GM12878 (cell line): ENCODE data around the gene ZNF467. TPM values are rescaled to one million over a fixed set of nuclear protein-coding genes. Genes with fewer than 3 reads are reported as not detected.

Experiments used
- EP300 ChIP-seq, 2 experiments: fragments of 150-350 bp in 1 of 2; IDR thresholded peaks; 2 replicates each; pipeline ENCODE4 v1.6.1; 2011 to 2012; ENCODE audit warnings: low read depth in 2 of 2, low read length in 2 of 2, borderline replicate concordance in 1 of 2, improper control_type of control experiment in 1 of 2, inconsistent platforms in 1 of 2; ENCODE audit not compliant: control insufficient read depth in 1 of 2
- HDAC2 ChIP-seq: fragments of 200-600 bp; sonication (generic); IDR thresholded peaks from 2 replicates; pipeline ENCODE4 v1.6.1; 2017
- LARP7 ChIP-seq: fragments of 450-650 bp; IDR thresholded peaks from 2 replicates; pipeline ENCODE4 v1.6.1; 2017; ENCODE audit warnings: mild to moderate bottlenecking
- MTA3 ChIP-seq: IDR thresholded peaks from 2 replicates; pipeline ENCODE4 v1.6.1; 2012; ENCODE audit warnings: low read length, inconsistent platforms, borderline replicate concordance
- polyA plus RNA-seq, 11 experiments: library from polyadenylated mRNA; depleted of rRNA in 4 of 11; unstranded in 6 of 11; stranded (reverse) in 5 of 11; fragments of >200 nt; fragmentation: Nextera tagmentation in 4 of 11; fragmentation: Illumina TruSeq in 1 of 11; extraction: Ambion mirVana in 4 of 11; extraction: Trizol in 1 of 11; gene quantifications; 1 replicate in 1 of 11; 2 replicates in 10 of 11; pipeline versions ENCODE4 v1.2.1 to v1.2.3, GENCODE V29; 2011 to 2016; ENCODE audit warnings: inconsistent platforms in 2 of 11, missing spikeins in 2 of 11, low read depth in 1 of 11
- total RNA-seq, 4 experiments: library from RNA; depleted of rRNA in 3 of 4; stranded (reverse); fragments of >200 nt in 3 of 4; fragmentation: Illumina TruSeq in 1 of 4; extraction: Trizol in 1 of 4; gene quantifications; 2 replicates each; pipeline versions ENCODE4 v1.2.1 to v1.2.3, GENCODE V29; 2013 to 2021
- TF ChIP-seq, protein P1 (sequence below): IDR thresholded peaks from 2 replicates; pipeline ENCODE4 v1.6.1; 2012; ENCODE audit warnings: improper control_type of control experiment, low read depth, low read length; ENCODE audit not compliant: insufficient replicate concordance
- TF ChIP-seq, protein P2 (sequence below): fragments of 450-650 bp; IDR thresholded peaks from 2 replicates; pipeline ENCODE4 v1.6.1; 2016; ENCODE audit warnings: mild to moderate bottlenecking
- TF ChIP-seq, protein P3 (sequence below): fragments of 450-650 bp; IDR thresholded peaks from 2 replicates; pipeline ENCODE4 v1.6.1; 2017; ENCODE audit warnings: mild to moderate bottlenecking, low read depth, inconsistent platforms; ENCODE audit not compliant: poor library complexity, severe bottlenecking
- TF ChIP-seq, protein P4 (sequence below): fragments of 450-650 bp; IDR thresholded peaks from 2 replicates; pipeline ENCODE4 v1.6.1; 2014; ENCODE audit warnings: mild to moderate bottlenecking

The ZNF467 gene
- total and polyA plus RNA-seq, 10 of the 15 experiments (the other 5 are each of a cell fraction or from before 2014, with no cell fraction given): not detected

DNA sequence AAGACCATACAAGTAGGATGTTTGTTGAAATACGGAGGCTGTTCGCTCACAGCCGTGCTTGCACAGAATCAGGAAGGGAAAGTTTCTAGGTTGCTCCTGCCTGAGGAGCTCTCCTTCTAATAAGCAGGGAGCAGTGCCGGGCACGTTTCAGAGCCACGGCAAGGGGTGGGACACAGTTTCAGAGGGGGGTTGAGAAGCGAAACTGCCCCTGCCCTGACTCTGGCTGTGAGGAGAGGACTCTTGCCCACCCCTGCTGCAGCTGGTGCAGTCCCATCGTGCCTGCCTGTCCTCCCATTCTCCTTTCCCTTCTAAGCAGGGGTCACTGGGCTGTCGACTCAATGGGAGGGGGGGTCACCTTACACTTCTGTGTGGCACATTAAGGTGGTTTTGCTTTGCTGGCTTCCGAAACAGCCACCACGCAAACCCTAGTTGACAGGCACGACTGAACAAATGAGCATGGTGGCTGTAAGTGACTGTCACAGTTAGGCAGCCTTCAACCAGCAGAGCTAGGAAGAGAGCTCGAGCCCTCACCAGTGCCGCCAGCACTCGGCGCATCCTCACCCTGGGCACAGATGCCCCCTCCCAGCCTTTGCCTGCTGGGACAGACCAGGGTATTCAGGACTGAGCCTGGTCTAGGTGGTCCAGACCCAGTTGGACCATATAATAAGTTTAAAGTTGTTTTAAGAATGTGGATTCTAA is 37.5 kb downstream of the ZNF467 start (continued):
- TF ChIP-seq, protein P1, sequence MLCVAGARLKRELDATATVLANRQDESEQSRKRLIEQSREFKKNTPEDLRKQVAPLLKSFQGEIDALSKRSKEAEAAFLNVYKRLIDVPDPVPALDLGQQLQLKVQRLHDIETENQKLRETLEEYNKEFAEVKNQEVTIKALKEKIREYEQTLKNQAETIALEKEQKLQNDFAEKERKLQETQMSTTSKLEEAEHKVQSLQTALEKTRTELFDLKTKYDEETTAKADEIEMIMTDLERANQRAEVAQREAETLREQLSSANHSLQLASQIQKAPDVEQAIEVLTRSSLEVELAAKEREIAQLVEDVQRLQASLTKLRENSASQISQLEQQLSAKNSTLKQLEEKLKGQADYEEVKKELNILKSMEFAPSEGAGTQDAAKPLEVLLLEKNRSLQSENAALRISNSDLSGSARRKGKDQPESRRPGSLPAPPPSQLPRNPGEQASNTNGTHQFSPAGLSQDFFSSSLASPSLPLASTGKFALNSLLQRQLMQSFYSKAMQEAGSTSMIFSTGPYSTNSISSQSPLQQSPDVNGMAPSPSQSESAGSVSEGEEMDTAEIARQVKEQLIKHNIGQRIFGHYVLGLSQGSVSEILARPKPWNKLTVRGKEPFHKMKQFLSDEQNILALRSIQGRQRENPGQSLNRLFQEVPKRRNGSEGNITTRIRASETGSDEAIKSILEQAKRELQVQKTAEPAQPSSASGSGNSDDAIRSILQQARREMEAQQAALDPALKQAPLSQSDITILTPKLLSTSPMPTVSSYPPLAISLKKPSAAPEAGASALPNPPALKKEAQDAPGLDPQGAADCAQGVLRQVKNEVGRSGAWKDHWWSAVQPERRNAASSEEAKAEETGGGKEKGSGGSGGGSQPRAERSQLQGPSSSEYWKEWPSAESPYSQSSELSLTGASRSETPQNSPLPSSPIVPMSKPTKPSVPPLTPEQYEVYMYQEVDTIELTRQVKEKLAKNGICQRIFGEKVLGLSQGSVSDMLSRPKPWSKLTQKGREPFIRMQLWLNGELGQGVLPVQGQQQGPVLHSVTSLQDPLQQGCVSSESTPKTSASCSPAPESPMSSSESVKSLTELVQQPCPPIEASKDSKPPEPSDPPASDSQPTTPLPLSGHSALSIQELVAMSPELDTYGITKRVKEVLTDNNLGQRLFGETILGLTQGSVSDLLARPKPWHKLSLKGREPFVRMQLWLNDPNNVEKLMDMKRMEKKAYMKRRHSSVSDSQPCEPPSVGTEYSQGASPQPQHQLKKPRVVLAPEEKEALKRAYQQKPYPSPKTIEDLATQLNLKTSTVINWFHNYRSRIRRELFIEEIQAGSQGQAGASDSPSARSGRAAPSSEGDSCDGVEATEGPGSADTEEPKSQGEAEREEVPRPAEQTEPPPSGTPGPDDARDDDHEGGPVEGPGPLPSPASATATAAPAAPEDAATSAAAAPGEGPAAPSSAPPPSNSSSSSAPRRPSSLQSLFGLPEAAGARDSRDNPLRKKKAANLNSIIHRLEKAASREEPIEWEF: no peak
- TF ChIP-seq EP300 (IDR thresholded peaks at IDR 0.05; ENCODE audit: borderline replicate concordance in 1 of 2, control insufficient read depth in 1 of 2, low read depth in 2 of 2, low read length in 2 of 2) (no peak), MTA3 (no peak), HDAC2 (no peak), LARP7 (no peak)
- TF ChIP-seq, protein P2, sequence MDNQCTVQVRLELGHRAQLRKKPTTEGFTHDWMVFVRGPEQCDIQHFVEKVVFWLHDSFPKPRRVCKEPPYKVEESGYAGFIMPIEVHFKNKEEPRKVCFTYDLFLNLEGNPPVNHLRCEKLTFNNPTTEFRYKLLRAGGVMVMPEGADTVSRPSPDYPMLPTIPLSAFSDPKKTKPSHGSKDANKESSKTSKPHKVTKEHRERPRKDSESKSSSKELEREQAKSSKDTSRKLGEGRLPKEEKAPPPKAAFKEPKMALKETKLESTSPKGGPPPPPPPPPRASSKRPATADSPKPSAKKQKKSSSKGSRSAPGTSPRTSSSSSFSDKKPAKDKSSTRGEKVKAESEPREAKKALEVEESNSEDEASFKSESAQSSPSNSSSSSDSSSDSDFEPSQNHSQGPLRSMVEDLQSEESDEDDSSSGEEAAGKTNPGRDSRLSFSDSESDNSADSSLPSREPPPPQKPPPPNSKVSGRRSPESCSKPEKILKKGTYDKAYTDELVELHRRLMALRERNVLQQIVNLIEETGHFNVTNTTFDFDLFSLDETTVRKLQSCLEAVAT: no peak
- TF ChIP-seq, protein P3, sequence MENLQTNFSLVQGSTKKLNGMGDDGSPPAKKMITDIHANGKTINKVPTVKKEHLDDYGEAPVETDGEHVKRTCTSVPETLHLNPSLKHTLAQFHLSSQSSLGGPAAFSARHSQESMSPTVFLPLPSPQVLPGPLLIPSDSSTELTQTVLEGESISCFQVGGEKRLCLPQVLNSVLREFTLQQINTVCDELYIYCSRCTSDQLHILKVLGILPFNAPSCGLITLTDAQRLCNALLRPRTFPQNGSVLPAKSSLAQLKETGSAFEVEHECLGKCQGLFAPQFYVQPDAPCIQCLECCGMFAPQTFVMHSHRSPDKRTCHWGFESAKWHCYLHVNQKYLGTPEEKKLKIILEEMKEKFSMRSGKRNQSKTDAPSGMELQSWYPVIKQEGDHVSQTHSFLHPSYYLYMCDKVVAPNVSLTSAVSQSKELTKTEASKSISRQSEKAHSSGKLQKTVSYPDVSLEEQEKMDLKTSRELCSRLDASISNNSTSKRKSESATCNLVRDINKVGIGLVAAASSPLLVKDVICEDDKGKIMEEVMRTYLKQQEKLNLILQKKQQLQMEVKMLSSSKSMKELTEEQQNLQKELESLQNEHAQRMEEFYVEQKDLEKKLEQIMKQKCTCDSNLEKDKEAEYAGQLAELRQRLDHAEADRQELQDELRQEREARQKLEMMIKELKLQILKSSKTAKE: no peak
- TF ChIP-seq, protein P4, sequence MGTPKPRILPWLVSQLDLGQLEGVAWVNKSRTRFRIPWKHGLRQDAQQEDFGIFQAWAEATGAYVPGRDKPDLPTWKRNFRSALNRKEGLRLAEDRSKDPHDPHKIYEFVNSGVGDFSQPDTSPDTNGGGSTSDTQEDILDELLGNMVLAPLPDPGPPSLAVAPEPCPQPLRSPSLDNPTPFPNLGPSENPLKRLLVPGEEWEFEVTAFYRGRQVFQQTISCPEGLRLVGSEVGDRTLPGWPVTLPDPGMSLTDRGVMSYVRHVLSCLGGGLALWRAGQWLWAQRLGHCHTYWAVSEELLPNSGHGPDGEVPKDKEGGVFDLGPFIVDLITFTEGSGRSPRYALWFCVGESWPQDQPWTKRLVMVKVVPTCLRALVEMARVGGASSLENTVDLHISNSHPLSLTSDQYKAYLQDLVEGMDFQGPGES: no peak
- TF ChIP-seq, all 136 proteins: peak for 0
